Left ventricle myocardium inferior (tissue), 1 donor: Measurements from ENCODE around the gene PLXNA4. TPM values are rescaled to one million over a fixed set of nuclear protein-coding genes. Genes with fewer than 3 reads are reported as not detected.

Experiments used
- DNase-seq: peaks from one replicate; pipeline ENCODE4 v3.0.0-alpha.2; 2020
- H3K27ac ChIP-seq: fragments of 200-600 bp; replicated peaks from 2 replicates; pipeline ENCODE4 v1.8.0; 2021
- H3K27me3 ChIP-seq: fragments of 200-600 bp; 2 replicates; pipeline ENCODE4 v1.8.0; 2021; ENCODE audit warnings: low read depth
- H3K36me3 ChIP-seq: fragments of 200-600 bp; 2 replicates; pipeline ENCODE4 v1.8.0; 2021
- H3K4me1 ChIP-seq: fragments of 200-600 bp; 2 replicates; pipeline ENCODE4 v1.8.0; 2021
- H3K4me3 ChIP-seq: fragments of 200-600 bp; 2 replicates; pipeline ENCODE4 v1.8.0; 2021; ENCODE audit warnings: mild to moderate bottlenecking, moderate library complexity
- H3K9me3 ChIP-seq: fragments of 200-600 bp; replicated peaks from 2 replicates; pipeline ENCODE4 v1.8.0; 2021
- CTCF ChIP-seq: fragments of 200-600 bp; IDR thresholded peaks from 2 replicates; pipeline ENCODE4 v1.8.0; 2021; ENCODE audit warnings: antibody characterized with exemption, mild to moderate bottlenecking, borderline replicate concordance
- intact Hi-C: fragments of 100-400 bp; cut with micrococcal nuclease; formaldehyde crosslinking; loops from one replicate; pipeline ENCODE4 v1.11.0; 2022
- total RNA-seq: library from RNA; stranded (reverse); fragmentation: NEBNext Ultra II Directional; extraction: Animal tissue kit (Norgen Biotek cat#: 25700); gene quantifications from one replicate; pipeline ENCODE4 v1.2.1, GENCODE V29; 2021
- donor health status: DM: no; HTN: yes; CAD: no; lungs with severe emphysema.

The PLXNA4 gene
- total RNA-seq, 1 donor from 2014 or later, result 18.1 TPM

- H3K27ac ChIP-seq, result no peak overlapping the region
- H3K4me1 ChIP-seq, result peaks cover 62% of the 10 kb centered on the region
- no peaks in the 10 kb centered on the region for H3K36me3 ChIP-seq
- DNase-seq, result no peak
- no peaks in the 10 kb centered on the region for H3K27me3 ChIP-seq
- H3K9me3 ChIP-seq, result no peaks in the 10 kb centered on the region
- intact Hi-C loops, result no loop called here
- TF ChIP-seq CTCF, result no peak
- no peak overlapping the region for H3K4me3 ChIP-seq
Observed at GRCh38 chr7:132415259-132415658, 161.0 kb downstream of the PLXNA4 start.

- H3K9me3 ChIP-seq, result no peaks in the 10 kb centered on the region
- H3K4me1 ChIP-seq, result peaks cover 62% of the 10 kb centered on the region
- intact Hi-C loops, result no loop called here
- H3K27ac ChIP-seq, result no peak overlapping the region
- no peak overlapping the region for H3K4me3 ChIP-seq
- H3K27me3 ChIP-seq, result no peaks in the 10 kb centered on the region
- no peaks in the 10 kb centered on the region for H3K36me3 ChIP-seq
- DNase-seq, result no peak
- no peak for TF ChIP-seq CTCF
Observed at GRCh38 chr7:132414857-132415256, 161.4 kb downstream of the PLXNA4 start.

GRCh38 chr7:132412435-132412834 lies 163.8 kb downstream of the PLXNA4 start:
- no peaks in the 10 kb centered on the region for H3K36me3 ChIP-seq
- no peak for TF ChIP-seq CTCF
- no peaks in the 10 kb centered on the region for H3K27me3 ChIP-seq
- DNase-seq, result no peak
- H3K4me3 ChIP-seq, result no peak overlapping the region
- intact Hi-C loops, result no loop called here
- peaks cover 43% of the 10 kb centered on the region for H3K4me1 ChIP-seq
- H3K9me3 ChIP-seq, result no peaks in the 10 kb centered on the region
- no peak overlapping the region for H3K27ac ChIP-seq

GRCh38 chr7:132410861-132411541 lies 165.3 kb downstream of the PLXNA4 start:
- Histone ChIP-seq H3K4me3 (no peak overlapping the region), H3K36me3 (no peaks in the 10 kb centered on the region), H3K9me3 (no peaks in the 10 kb centered on the region), H3K4me1 (peaks cover 41% of the 10 kb centered on the region), H3K27ac (peak overlapping the region; percentile 55), H3K27me3 (no peaks in the 10 kb centered on the region)
- no peak for TF ChIP-seq CTCF
- no peak for DNase-seq
- intact Hi-C loops, result no loop called here

- H3K9me3 ChIP-seq, result no peaks in the 10 kb centered on the region
- no peak for DNase-seq
- no peak for TF ChIP-seq CTCF
- intact Hi-C loops, result no loop called here
- no peaks in the 10 kb centered on the region for H3K27me3 ChIP-seq
- H3K4me3 ChIP-seq, result no peak overlapping the region
- H3K4me1 ChIP-seq, result peaks cover 39% of the 10 kb centered on the region
- H3K36me3 ChIP-seq, result no peaks in the 10 kb centered on the region
- peak overlapping the region; percentile 55 for H3K27ac ChIP-seq
Observed at GRCh38 chr7:132410385-132410784, 165.9 kb downstream of the PLXNA4 start.
